ENCODE data around the gene SH3GL1.

DNA sequence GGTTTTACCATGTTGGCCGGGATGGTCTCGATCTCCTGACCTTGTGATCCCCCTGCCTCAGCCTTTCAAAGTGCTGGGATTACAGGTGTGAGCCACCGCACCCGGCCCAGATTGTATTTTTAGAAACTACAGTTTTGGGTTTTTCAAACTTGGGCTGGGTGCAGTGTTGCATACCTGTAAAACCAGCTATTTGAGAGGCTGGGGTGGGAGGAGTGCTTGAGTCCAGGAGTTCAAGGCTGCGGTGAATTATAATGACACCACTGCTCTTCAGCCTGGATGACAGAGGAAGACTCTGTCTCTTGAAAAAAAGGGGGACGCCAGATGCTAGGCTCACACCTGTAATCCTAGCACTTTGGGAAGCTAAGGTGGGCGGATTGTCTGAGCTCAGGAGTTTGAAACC is 6.3 kb upstream of the SH3GL1 start:
- TF ChIP-seq, protein P1, sequence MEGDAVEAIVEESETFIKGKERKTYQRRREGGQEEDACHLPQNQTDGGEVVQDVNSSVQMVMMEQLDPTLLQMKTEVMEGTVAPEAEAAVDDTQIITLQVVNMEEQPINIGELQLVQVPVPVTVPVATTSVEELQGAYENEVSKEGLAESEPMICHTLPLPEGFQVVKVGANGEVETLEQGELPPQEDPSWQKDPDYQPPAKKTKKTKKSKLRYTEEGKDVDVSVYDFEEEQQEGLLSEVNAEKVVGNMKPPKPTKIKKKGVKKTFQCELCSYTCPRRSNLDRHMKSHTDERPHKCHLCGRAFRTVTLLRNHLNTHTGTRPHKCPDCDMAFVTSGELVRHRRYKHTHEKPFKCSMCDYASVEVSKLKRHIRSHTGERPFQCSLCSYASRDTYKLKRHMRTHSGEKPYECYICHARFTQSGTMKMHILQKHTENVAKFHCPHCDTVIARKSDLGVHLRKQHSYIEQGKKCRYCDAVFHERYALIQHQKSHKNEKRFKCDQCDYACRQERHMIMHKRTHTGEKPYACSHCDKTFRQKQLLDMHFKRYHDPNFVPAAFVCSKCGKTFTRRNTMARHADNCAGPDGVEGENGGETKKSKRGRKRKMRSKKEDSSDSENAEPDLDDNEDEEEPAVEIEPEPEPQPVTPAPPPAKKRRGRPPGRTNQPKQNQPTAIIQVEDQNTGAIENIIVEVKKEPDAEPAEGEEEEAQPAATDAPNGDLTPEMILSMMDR (IDR thresholded peaks at IDR 0.05): no peak
- no peak for TF ChIP-seq EP300 (IDR thresholded peaks at IDR 0.05)

All from gastroesophageal sphincter (tissue), 3 donors.